Mammary epithelial cell (primary cell): ENCODE data around the gene RASGRP1.

Source experiments
- EZH2 ChIP-seq: IDR thresholded peaks from 2 replicates; pipeline ENCODE4 v1.6.1; 2012; ENCODE audit warnings: low read length, inconsistent platforms, borderline replicate concordance
- TF ChIP-seq, protein P1 (sequence below), 2 donors: IDR thresholded peaks in 1 of 2; conservative IDR thresholded peaks in 1 of 2; 2 replicates each; pipeline ENCODE4 v1.5.1; 2011 to 2012; ENCODE audit warnings: inconsistent platforms in 2 of 2, low read length in 2 of 2, mild to moderate bottlenecking in 2 of 2, control low read depth in 1 of 2, low read depth in 1 of 2; ENCODE audit not compliant: insufficient read depth in 1 of 2; ENCODE audit errors: extremely low read depth in 1 of 2

DNA sequence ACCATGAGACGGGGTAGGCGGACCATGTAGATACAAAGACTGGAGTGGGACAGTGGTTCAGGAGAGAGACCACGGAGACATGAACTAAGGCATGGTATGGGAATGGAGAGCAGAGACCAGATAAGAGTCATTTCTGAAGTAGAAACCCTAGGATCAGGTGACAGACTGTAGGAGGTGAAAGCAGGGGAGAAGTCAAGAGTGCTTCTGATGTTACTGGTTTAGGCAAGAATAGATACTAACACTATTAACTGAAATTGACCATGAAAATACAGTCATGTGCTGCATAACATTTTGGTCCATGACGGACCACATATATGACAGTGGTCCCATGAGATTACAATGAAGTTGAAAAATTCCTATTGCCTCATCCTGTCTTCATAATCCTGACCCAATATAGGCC is 41.7 kb downstream of the RASGRP1 start:
- TF ChIP-seq, protein P1, sequence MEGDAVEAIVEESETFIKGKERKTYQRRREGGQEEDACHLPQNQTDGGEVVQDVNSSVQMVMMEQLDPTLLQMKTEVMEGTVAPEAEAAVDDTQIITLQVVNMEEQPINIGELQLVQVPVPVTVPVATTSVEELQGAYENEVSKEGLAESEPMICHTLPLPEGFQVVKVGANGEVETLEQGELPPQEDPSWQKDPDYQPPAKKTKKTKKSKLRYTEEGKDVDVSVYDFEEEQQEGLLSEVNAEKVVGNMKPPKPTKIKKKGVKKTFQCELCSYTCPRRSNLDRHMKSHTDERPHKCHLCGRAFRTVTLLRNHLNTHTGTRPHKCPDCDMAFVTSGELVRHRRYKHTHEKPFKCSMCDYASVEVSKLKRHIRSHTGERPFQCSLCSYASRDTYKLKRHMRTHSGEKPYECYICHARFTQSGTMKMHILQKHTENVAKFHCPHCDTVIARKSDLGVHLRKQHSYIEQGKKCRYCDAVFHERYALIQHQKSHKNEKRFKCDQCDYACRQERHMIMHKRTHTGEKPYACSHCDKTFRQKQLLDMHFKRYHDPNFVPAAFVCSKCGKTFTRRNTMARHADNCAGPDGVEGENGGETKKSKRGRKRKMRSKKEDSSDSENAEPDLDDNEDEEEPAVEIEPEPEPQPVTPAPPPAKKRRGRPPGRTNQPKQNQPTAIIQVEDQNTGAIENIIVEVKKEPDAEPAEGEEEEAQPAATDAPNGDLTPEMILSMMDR (conservative IDR thresholded peaks at IDR 0.05 in 1 of 2, IDR thresholded peaks at IDR 0.05 in 1 of 2; ENCODE audit: extremely low read depth in 1 of 2, insufficient read depth in 1 of 2, low read depth in 1 of 2, low read length in 2 of 2): no peak
- no peak for TF ChIP-seq EZH2
